HepG2 (cell line): Measurements from ENCODE around the gene RNF222. TPM values are rescaled to one million over a fixed set of nuclear protein-coding genes. Genes with fewer than 3 reads are reported as not detected.

Source experiments
- ARID3A ChIP-seq: IDR thresholded peaks from 2 replicates; pipeline ENCODE4 v1.6.1; 2012; ENCODE audit warnings: low read depth, low read length, improper control_type of control experiment
- ELF1 ChIP-seq: sonication (generic); formaldehyde crosslinking; IDR thresholded peaks from 2 replicates; pipeline ENCODE4 v1.4.0; 2020; ENCODE audit warnings: missing genetic modification reagents
- ELF3 ChIP-seq: IDR thresholded peaks from 2 replicates; pipeline ENCODE4 v1.6.1; 2016; ENCODE audit warnings: missing genetic modification reagents, missing compliant biosample characterization
- GABPA ChIP-seq, 2 experiments: IDR thresholded peaks; 2 replicates each; pipeline ENCODE4 v1.6.1; 2011 to 2016; ENCODE audit warnings: low read depth in 2 of 2, low read length in 1 of 2, missing biosample characterization in 1 of 2, missing genetic modification characterization in 1 of 2
- GATAD2A ChIP-seq: IDR thresholded peaks from 2 replicates; pipeline ENCODE4 v1.6.1; 2016
- IRF2 ChIP-seq: IDR thresholded peaks from 2 replicates; pipeline ENCODE4 v1.6.1; 2018; ENCODE audit warnings: missing genetic modification reagents, missing compliant biosample characterization
- IRF9 ChIP-seq: sonication (generic); formaldehyde crosslinking; IDR thresholded peaks from 2 replicates; pipeline ENCODE4 v1.8.0; 2022; ENCODE audit warnings: missing genetic modification reagents, mild to moderate bottlenecking, borderline replicate concordance
- KDM2A ChIP-seq: sonication (generic); formaldehyde crosslinking; IDR thresholded peaks from 2 replicates; pipeline ENCODE4 v1.4.0; 2020; ENCODE audit warnings: low read depth, missing genetic modification reagents, borderline replicate concordance
- MIER3 ChIP-seq: IDR thresholded peaks from 2 replicates; pipeline ENCODE4 v1.6.1; 2016; ENCODE audit warnings: missing compliant biosample characterization, borderline replicate concordance
- MXD4 ChIP-seq: IDR thresholded peaks from 2 replicates; pipeline ENCODE4 v1.6.1; 2016; ENCODE audit warnings: mild to moderate bottlenecking, missing biosample characterization, missing genetic modification reagents
- PHF8 ChIP-seq: sonication (generic); formaldehyde crosslinking; IDR thresholded peaks from 2 replicates; pipeline ENCODE4 v1.5.0; 2020; ENCODE audit warnings: missing genetic modification reagents
- TSC22D2 ChIP-seq: sonication (generic); formaldehyde crosslinking; IDR thresholded peaks from 2 replicates; pipeline ENCODE4 v1.5.1; 2020; ENCODE audit warnings: missing genetic modification reagents, mild to moderate bottlenecking, borderline replicate concordance
- polyA plus RNA-seq, 8 experiments: library from polyadenylated mRNA; depleted of rRNA in 3 of 8; stranded (reverse) in 7 of 8; unstranded in 1 of 8; fragments of >200 nt; fragmentation: Illumina TruSeq in 4 of 8; extraction: Trizol in 4 of 8; gene quantifications; 2 replicates each; pipeline versions ENCODE4 v1.2.1 to v1.2.3, GENCODE V29; 2011 to 2016; ENCODE audit warnings: low read depth in 4 of 8, missing spikeins in 1 of 8, mixed read lengths in 1 of 8; ENCODE audit not compliant: insufficient read depth in 1 of 8
- total RNA-seq, 5 experiments: library from RNA; depleted of rRNA; stranded (reverse); fragments of >200 nt; fragmentation: Illumina TruSeq; extraction: Trizol; gene quantifications; 2 replicates each; pipeline ENCODE4 v1.2.3, GENCODE V29; 2016; ENCODE audit warnings: low read depth in 1 of 5
- TF ChIP-seq, protein P1 (sequence below): sonication (generic); formaldehyde crosslinking; IDR thresholded peaks from 2 replicates; pipeline ENCODE4 v1.5.0; 2020; ENCODE audit warnings: mild to moderate bottlenecking, missing genetic modification reagents, borderline replicate concordance
- TF ChIP-seq, protein P2 (sequence below): IDR thresholded peaks from 2 replicates; pipeline ENCODE4 v1.4.0; 2020; ENCODE audit warnings: mild to moderate bottlenecking, missing genetic modification reagents

The RNF222 gene
- total and polyA plus RNA-seq, 2 of the 13 experiments (the other 11 are each of a cell fraction or from before 2014, with no cell fraction given), result not detected

DNA sequence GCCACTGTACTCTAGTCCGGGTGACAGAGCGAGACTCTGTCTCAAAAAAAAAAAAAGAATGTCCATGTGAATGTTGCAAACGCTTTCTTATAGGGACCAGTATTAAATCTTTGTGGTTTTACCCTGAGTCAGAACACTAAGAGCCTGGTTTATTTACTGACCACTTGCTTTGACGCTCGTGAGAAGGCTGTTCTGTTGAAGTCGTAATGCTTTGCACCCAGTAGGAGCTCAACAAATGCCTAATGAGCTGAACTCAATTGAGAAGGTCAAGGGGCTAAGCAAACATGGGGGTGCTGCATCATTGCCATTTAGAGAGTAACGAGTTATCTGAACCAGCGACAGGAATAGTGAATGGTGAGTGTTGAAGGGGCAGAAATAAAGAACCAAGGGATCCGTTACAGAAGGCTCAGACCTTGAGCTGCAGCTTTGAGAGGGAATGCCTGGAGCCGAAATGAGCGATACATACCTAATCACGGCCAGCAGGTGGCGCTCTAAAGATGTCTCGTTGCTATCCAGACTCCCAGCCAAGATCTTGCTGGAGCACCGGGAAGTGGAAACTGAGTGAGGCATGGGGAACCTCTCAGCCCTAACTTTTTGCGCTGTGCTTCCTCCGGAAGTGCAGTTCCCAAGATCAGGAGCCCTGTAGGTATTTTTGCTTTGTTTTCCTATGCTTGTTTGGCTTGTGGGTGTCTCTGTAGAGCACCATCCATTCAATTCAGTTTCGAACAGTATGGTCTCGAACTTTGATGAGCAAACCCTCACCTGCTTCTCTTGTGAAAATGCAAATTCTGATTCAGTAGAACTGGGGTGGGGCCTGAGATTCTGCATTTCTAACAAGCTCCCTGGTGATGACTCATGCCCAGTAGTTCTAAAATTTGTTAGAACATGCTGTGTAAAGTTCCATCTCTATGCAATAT is 12.6 kb upstream of the RNF222 start (continued):
- TF ChIP-seq, protein P1, sequence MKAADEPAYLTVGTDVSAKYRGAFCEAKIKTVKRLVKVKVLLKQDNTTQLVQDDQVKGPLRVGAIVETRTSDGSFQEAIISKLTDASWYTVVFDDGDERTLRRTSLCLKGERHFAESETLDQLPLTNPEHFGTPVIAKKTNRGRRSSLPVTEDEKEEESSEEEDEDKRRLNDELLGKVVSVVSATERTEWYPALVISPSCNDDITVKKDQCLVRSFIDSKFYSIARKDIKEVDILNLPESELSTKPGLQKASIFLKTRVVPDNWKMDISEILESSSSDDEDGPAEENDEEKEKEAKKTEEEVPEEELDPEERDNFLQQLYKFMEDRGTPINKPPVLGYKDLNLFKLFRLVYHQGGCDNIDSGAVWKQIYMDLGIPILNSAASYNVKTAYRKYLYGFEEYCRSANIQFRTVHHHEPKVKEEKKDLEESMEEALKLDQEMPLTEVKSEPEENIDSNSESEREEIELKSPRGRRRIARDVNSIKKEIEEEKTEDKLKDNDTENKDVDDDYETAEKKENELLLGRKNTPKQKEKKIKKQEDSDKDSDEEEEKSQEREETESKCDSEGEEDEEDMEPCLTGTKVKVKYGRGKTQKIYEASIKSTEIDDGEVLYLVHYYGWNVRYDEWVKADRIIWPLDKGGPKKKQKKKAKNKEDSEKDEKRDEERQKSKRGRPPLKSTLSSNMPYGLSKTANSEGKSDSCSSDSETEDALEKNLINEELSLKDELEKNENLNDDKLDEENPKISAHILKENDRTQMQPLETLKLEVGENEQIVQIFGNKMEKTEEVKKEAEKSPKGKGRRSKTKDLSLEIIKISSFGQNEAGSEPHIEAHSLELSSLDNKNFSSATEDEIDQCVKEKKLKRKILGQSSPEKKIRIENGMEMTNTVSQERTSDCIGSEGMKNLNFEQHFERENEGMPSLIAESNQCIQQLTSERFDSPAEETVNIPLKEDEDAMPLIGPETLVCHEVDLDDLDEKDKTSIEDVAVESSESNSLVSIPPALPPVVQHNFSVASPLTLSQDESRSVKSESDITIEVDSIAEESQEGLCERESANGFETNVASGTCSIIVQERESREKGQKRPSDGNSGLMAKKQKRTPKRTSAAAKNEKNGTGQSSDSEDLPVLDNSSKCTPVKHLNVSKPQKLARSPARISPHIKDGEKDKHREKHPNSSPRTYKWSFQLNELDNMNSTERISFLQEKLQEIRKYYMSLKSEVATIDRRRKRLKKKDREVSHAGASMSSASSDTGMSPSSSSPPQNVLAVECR (CRISPR knock-in tag), result peak; percentile 37; the same call in 1 of the 2 replicates
- TF ChIP-seq IRF9 (CRISPR knock-in tag), result peak; percentile 42; the same call in 1 of the 2 replicates
- TF ChIP-seq ELF1 (CRISPR knock-in tag), result peak; percentile 47
- peak; percentile 47; the same call in 1 of the 2 replicates for TF ChIP-seq KDM2A
- TF ChIP-seq MXD4 (CRISPR knock-in tag), result 0 out of 2 replicates have a peak, but pooled peaks have one; percentile 53
- TF ChIP-seq ARID3A, result 0 out of 2 replicates have a peak, but pooled peaks have one; percentile 4
- 0 out of 2 replicates have a peak, but pooled peaks have one; percentile 38 for TF ChIP-seq IRF2 (CRISPR knock-in tag)
- TF ChIP-seq PHF8 (CRISPR knock-in tag), result 0 out of 2 replicates have a peak, but pooled peaks have one; percentile 19
- TF ChIP-seq GATAD2A (CRISPR knock-in tag), result peak; percentile 79
- TF ChIP-seq GABPA (IDR thresholded peaks at IDR 0.05; ENCODE audit: low read depth, low read length), result no peak
- TF ChIP-seq GABPA (CRISPR knock-in tag; IDR thresholded peaks at IDR 0.05; ENCODE audit: low read depth), result peak; percentile 30; the same call in 1 of the 2 replicates
- TF ChIP-seq TSC22D2 (CRISPR knock-in tag), result peak; percentile 64; the same call in 1 of the 2 replicates
- TF ChIP-seq, protein P2, sequence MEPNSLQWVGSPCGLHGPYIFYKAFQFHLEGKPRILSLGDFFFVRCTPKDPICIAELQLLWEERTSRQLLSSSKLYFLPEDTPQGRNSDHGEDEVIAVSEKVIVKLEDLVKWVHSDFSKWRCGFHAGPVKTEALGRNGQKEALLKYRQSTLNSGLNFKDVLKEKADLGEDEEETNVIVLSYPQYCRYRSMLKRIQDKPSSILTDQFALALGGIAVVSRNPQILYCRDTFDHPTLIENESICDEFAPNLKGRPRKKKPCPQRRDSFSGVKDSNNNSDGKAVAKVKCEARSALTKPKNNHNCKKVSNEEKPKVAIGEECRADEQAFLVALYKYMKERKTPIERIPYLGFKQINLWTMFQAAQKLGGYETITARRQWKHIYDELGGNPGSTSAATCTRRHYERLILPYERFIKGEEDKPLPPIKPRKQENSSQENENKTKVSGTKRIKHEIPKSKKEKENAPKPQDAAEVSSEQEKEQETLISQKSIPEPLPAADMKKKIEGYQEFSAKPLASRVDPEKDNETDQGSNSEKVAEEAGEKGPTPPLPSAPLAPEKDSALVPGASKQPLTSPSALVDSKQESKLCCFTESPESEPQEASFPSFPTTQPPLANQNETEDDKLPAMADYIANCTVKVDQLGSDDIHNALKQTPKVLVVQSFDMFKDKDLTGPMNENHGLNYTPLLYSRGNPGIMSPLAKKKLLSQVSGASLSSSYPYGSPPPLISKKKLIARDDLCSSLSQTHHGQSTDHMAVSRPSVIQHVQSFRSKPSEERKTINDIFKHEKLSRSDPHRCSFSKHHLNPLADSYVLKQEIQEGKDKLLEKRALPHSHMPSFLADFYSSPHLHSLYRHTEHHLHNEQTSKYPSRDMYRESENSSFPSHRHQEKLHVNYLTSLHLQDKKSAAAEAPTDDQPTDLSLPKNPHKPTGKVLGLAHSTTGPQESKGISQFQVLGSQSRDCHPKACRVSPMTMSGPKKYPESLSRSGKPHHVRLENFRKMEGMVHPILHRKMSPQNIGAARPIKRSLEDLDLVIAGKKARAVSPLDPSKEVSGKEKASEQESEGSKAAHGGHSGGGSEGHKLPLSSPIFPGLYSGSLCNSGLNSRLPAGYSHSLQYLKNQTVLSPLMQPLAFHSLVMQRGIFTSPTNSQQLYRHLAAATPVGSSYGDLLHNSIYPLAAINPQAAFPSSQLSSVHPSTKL, result peak; percentile 62
- peak; percentile 30; the same call in 1 of the 2 replicates for TF ChIP-seq MIER3 (CRISPR knock-in tag)
- TF ChIP-seq ELF3 (CRISPR knock-in tag), result peak; percentile 79
